Thyroid gland (tissue), 4 donors: ENCODE results near the gene OIT3.

Experiments
- POLR2A ChIP-seq, 2 donors: fragments of 450-650 bp; IDR thresholded peaks; one replicate each; pipeline ENCODE4 v1.6.1; 2017; ENCODE audit warnings: antibody characterized with exemption in 2 of 2, mild to moderate bottlenecking in 2 of 2, moderate library complexity in 1 of 2
- TF ChIP-seq, protein P1 (sequence below), 6 experiments: fragments of 200-600 bp in 3 of 6; fragments of 450-650 bp in 3 of 6; sonication (generic) in 3 of 6; IDR thresholded peaks; one replicate each; pipeline ENCODE4 v1.5.1; 2016 to 2019; ENCODE audit warnings: antibody characterized with exemption in 6 of 6, mild to moderate bottlenecking in 2 of 6, inconsistent platforms in 1 of 6, moderate library complexity in 1 of 6

DNA sequence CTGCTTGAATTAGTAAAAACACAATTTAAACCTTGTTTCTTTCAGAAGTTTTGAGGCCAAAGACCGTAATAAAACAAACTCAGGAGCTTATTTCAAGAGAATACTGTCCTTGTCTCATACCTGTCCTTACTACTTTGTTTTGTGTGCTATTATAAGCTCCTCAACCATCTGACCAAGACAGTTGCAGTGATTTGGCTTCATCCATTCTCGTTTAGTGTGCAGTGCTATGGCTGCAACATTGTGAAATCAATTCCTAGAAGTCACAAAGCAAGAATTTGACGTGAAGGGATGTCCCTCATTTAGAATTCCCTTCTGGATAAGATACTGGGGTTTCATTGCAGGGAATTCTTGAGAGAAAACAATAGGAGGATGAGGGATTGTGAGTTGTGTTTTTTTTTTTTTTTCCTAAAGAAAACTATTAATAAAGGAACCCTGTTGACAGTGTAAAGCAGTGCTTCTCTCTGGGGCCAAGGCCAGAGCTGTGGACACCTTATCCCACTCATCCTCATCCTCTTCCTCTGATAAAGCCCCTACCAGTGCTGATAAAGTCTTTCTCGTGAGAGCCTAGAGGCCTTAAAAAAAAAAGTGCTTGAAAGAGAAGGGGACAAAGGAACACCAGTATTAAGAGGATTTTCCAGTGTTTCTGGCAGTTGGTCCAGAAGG is at the start of gene OIT3:
- no peak for TF ChIP-seq POLR2A (IDR thresholded peaks at IDR 0.05)
- TF ChIP-seq, protein P1, sequence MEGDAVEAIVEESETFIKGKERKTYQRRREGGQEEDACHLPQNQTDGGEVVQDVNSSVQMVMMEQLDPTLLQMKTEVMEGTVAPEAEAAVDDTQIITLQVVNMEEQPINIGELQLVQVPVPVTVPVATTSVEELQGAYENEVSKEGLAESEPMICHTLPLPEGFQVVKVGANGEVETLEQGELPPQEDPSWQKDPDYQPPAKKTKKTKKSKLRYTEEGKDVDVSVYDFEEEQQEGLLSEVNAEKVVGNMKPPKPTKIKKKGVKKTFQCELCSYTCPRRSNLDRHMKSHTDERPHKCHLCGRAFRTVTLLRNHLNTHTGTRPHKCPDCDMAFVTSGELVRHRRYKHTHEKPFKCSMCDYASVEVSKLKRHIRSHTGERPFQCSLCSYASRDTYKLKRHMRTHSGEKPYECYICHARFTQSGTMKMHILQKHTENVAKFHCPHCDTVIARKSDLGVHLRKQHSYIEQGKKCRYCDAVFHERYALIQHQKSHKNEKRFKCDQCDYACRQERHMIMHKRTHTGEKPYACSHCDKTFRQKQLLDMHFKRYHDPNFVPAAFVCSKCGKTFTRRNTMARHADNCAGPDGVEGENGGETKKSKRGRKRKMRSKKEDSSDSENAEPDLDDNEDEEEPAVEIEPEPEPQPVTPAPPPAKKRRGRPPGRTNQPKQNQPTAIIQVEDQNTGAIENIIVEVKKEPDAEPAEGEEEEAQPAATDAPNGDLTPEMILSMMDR (IDR thresholded peaks at IDR 0.05): no peak
